ENCODE data around the gene INPP5B.

GRCh38 chr1:37822906-37823815 is 123.7 kb downstream of the INPP5B start:
- TF ChIP-seq EZH2 (IDR thresholded peaks at IDR 0.05; ENCODE audit: low read length, unreplicated experiment) (no peak), CTCF (conservative IDR thresholded peaks at IDR 0.05; ENCODE audit: low read depth, low read length) (no peak), EZH2phosphoT487 (IDR thresholded peaks at IDR 0.05; ENCODE audit: borderline replicate concordance, low read length) (no peak)

All from PC-3 (cell line).